ENCODE results near the gene TMBIM6.
"Not testable (repeated sequence)": the region's sequence is repeated elsewhere in the genome, so short reads cannot be mapped to it uniquely, and the experiment has no call there.

The TMBIM6 gene

DNA sequence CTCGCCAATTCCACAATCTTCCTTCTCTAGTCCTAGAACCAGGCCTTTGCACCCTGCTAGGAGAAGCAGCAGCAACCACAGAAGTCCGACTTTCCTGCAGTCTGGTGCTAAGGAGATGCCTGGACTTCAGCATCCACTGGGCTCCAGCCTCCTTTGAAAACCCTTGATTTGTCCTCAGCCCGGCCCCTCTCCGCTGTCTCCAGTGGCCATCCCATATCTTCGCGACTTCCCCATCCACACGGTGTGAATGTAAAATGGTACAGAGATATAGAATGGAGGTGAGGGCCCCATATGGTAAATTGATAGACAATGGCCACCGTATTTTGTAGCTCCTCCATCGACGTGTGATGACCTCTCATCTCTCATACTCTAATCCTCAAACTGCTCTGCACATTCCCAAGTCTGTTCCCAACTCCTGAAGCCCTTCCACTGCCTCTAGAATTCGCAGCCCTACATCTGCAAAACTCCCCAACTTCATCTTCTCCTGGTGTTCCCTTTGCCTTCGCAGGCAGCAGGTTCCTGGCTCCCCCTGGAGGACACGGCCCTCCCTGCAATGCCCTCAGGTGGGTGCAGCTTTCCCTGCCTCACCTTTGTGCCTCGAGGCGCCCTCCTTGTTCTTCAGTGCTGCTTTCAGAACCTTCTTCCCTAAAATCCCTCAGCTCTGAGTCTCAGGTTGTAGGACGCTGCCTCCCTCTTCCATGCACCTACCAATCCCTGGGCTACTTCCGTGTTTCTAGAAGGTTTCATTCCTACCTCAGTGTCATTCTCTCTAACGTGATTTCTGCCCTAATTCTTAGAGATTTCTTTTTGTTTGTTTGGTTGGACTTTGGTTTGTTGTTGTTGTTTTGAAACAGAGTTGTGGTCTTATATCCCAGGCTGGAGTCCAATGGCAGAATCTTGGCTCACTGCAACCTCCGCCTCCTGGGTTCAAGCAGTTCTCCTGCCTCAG is 36.7 kb downstream of the TMBIM6 start:
- DNase-seq: peak; percentile 92

DNA sequence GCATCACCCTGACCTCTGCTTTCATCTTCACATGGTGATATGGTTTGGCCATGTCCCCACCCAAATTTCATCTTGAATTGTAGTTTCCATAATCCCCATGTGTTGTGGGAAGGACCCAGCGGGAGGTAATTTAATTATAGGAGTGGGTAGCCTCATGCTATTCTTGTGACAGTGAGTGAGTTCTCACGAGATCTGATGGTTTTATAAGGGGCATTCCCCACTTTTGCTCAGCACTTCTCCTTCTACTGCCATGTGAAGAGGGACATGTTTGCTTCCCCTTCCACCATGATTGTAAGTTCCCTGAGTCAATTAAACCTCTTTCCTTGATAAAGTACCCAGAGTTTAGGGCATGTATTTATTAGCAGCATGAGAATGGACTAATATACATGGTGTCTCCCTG is 38.2 kb downstream of the TMBIM6 start:
- no peak for DNase-seq

DNA sequence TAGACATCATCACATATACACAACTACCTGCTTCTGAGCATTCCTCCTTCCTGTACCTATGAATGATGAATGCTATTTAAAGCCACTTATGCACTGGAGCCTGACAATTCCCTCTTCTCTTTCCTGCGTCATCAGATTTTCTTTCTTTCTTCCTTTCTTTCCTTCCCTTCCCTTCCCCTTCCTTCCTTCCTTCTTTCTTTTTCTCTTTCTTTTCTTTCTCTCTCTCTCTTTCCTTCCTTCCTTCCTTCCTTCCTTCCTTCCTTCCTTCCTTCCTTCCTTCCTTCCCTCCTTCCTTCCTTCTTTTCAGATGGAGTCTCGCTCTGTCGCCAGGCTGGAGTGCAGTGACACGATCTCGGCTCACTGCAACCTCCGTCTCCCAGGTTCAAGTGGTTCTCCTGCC is 39.6 kb downstream of the TMBIM6 start:
- DNase-seq: not testable (repeated sequence)

DNA sequence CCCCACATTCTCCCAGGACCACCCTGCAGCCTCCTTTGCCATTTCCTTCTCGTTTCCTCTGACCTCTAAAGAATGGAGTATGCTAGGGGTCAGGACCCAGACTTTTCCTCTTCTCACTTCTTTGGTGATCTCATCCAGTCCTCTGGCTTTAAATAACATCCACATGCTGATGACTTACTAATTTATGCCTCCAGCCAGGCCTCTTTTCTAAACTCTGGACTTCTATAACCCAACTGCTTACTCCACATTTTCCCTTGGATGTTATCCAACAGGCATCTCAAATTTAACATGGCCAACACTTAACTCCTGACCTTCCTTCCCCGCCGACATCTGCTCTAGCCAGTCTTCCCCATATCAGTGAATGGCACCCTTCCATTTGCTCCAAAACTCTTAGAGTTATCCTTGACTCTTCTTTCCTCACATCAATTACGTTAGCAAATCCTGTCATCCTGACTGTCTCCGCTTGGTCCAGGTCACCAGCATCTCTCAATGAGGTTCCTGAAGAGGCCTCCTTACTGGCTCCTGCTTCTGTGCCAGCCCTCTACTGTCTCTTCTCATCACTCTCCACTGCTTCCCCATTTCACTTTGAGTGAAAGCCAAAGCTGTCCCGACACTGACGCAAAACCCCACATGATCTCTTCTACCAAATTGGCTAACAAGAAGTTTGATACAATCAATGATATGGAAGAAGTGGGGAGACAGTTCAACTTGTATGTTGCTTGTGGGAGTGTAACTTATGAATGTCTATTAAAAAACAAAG is 42.7 kb downstream of the TMBIM6 start:
- no peak for DNase-seq

DNA sequence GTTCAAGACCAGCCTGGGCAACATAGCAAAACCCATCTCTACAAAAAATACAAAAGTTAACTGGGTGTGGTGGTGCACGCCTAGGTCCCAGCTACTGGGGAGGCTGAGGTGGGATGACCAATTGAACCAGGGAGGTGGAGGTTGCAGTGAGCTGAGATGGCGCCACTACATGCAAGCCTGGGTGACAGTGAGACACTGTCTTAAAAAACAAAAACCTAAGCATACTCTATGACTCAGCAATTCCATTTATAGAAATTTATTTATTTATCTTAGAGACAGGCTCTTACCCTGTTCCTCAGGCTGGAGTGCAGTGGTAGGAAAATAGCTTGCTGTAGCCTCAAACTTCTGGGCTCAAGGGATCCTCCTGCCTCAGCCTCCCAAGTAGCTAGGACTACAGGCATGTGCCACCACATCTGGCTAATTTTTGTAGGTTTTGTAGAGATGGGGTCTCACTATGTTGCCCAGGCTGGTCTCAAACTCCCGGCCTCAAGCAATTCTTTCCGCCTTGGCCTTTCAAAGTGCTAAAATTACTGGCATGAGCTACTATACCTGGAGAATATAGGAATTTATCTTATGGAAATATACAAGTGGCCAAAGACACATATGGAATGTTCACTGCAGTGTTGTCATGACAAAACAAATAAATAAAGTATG is 43.5 kb downstream of the TMBIM6 start:
- DNase-seq: no peak

- no peak for DNase-seq
Observed at GRCh38 chr12:49787672-49788071, 46.3 kb downstream of the TMBIM6 start.

GRCh38 chr12:49789992-49790391 is 48.6 kb downstream of the TMBIM6 start:
- DNase-seq: no peak

DNA sequence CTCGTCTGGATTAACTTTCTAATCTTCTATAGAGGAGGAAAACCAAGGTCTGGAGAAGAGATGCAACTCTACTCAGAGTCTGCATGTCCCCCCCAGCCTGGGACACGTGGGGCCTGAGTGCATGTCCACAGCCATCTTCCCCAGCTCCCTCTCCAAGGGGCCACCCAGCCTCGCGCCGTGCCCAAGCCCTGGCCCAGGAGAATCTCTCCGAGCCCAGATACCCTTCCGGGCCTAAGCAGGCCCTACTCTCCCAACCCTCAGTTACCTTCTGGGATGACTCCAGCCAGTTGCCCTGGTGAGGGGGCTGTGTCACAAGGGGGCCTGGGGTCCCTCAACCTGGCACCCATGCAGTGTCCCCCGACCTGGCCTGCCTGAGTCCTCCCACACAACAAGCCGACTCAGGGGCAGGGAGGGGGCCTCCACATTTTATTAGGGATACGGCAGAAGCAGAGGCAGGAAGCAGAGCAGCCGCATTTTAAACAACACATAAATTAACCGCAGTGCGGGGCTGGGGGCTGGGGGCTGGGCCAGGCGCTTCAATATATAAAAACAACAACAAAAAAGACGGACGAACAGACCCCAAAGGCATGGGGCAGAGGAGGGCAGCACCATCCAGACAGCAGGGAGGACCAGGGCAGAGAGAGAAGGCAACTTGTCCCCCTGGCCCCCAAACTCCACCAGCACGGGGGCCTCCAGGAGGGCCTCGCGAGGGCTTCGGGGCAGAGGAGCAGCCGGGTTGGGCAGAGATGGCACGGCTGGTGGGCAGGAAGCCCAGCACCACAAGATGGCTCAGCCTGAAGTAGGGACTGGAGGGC is 49.6 kb downstream of the TMBIM6 start:
- no peak for DNase-seq

DNA sequence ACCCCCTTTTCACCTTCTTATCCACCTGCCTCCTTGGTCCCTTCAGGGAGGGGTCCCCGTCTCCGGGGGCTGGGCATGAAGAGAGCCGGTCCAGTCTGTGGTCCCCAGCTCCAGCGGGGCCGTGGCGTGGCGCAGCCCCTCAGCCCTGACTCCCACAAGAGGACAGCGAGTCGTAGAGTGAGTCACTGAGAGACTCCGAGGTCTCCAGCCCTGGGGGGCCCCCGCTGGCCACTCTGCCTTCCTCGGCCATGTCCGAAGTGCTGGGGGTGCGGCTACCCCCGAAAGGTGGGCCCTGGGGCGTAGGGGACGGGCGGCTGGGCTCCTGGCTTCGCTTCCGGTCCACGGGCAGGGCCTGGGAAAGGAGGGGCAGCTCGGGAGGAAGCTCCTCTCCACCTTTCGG is 50.3 kb downstream of the TMBIM6 start:
- no peak for DNase-seq

GRCh38 chr12:49792181-49792970 is 51.0 kb downstream of the TMBIM6 start:
- no peak for DNase-seq

- DNase-seq: no peak
Observed at GRCh38 chr12:49792976-49793580, 51.7 kb downstream of the TMBIM6 start.

GRCh38 chr12:49793620-49794019 is 52.3 kb downstream of the TMBIM6 start:
- DNase-seq: no peak

- no peak for DNase-seq
Observed at GRCh38 chr12:49794021-49794420, 52.7 kb downstream of the TMBIM6 start.

- no peak for DNase-seq
Observed at GRCh38 chr12:49794811-49795653, 53.7 kb downstream of the TMBIM6 start.

GRCh38 chr12:49795654-49796105 is 54.3 kb downstream of the TMBIM6 start:
- no peak for DNase-seq

DNA sequence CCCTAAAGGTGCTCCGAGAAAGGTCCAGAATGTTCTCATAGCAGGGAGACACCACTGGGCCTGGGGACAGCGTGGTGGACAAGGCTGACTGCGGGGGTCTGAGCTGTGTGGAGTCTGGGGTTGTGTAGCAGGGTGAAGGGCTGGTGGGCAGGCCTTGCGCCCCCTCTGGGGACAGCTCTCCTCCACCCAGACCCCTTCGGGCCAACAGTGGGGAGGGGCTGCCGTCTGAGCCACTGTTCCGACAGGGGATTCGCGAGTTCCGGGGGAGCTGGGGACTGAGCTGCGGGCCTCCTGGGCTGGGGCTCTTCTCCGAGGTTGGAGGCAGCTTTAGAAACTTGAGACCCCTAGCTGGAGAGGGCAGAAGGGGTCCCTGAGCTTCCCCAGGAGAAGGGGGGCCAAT is 54.8 kb downstream of the TMBIM6 start:
- no peak for DNase-seq

- no peak for DNase-seq
Observed at GRCh38 chr12:49796606-49797448, 55.5 kb downstream of the TMBIM6 start.

DNA sequence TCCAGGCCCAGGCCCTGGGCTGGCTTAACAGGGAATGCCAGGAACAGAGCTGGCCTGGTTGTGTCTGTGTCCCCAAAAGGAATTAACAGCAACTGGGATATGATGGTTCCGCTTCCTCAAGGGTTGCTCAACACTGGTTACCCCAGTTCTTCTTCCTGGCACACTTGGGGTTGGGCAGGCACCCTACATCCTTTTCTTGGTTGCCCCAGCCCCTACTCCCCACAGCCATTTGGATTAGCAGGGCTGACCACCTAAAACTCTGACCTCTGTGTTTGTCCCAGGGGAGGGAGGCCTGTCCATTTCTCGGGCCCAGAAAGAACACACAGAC is 56.1 kb downstream of the TMBIM6 start:
- no peak for DNase-seq

GRCh38 chr12:49798248-49798647 is 56.9 kb downstream of the TMBIM6 start:
- DNase-seq: no peak
